Measurements from ENCODE around the gene SECISBP2L.

SECISBP2L gene

GRCh38 chr15:48962662-48963523 lies 83.4 kb downstream of the SECISBP2L start:
- no peak for DNase-seq

- no peak for DNase-seq
Measured at GRCh38 chr15:48955967-48956366, 90.3 kb downstream of the SECISBP2L start.

- DNase-seq, result no peak
Measured at GRCh38 chr15:48955370-48955769, 90.9 kb downstream of the SECISBP2L start.

- no peak for DNase-seq
Measured at GRCh38 chr15:48954538-48954937, 91.7 kb downstream of the SECISBP2L start.

- no peak for DNase-seq
Measured at GRCh38 chr15:48946840-48947187, 99.4 kb downstream of the SECISBP2L start.

DNA sequence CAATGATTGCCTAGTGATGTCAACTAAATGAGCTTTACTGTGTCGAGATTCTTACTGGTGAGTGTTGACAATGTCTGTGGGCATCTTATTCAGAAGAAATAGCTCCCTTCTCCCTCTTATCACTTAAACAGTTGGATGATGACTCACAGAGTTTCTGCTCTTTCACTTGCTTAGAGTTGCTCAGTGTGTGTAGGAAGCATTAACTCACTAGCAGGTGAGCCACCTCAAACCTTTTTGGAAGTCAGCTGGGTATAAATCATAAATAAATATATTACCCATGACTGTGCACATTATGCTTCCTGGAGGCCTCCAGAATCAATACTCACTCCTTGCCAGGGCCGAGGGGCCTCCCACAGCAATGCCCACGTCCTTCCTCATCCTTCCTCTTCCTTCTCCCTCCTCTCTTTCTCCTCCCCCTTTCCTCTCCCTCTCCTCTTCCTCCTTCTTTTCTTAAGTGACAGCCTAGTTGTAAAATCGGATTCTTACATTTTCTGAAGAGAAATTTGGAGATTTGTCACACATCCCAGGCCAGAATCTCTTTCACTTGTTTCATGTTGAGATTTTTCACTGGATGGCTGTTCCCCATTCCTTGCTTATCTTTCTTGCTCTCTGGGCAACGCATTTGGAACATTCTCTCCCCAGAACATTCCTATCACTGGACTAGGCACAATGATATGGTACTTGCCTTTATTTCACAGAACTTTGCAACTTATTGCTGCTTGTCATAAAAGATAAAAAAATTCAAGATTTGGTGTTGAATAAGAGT lies 100.0 kb downstream of the SECISBP2L start:
- no peak for DNase-seq

- no peak for DNase-seq
Measured at GRCh38 chr15:48945386-48945785, 100.9 kb downstream of the SECISBP2L start.

- no peak for DNase-seq
Measured at GRCh38 chr15:48941904-48942303, 104.3 kb downstream of the SECISBP2L start.

- DNase-seq, result no peak
Measured at GRCh38 chr15:48940508-48940907, 105.7 kb downstream of the SECISBP2L start.

DNA sequence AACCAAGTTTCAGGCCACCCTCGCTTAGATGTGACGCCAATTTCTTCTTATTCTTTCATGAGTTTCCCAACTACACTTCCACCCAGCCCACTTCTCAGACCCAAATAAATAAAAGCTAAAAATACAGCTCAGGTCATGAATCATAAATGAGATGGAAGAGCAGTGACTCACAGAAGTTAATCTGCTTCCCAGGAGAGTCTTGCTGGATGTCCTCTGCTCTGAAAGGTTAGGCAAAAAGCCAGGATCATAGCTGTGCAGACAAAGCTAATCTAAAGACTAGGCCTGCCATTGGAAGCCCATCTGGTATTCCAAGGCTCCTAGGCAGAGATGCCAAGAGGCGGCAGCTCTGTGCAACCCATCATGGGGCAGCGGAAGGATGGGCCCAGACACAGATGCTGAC lies 106.6 kb downstream of the SECISBP2L start:
- DNase-seq, result no peak

Measured in SIG-M5 (cell line).